ENCODE data around the gene MIS18A.
"Not testable (repeated sequence)": the region's sequence is repeated elsewhere in the genome, so short reads cannot be mapped to it uniquely, and the experiment has no call there.

MIS18A gene

GRCh38 chr21:32260130-32260529 is 18.7 kb downstream of the MIS18A start:
- no peak overlapping the region for H3K27ac ChIP-seq
- no peaks in the 10 kb centered on the region for H3K36me3 ChIP-seq (replicated peaks)
- no peak for DNase-seq
- in situ Hi-C loops (cut with HindIII; ENCODE audit: low pct_ligation_motif_present, low sequenced_read_pairs) = no loop called here
- TF ChIP-seq CTCF (IDR thresholded peaks at IDR 0.05; ENCODE audit: low read depth, low read length, missing control alignments) = no peak
- no peaks in the 10 kb centered on the region for H3K27me3 ChIP-seq (replicated peaks)
- H3K4me3 ChIP-seq (ENCODE audit: low read depth, low read length) = no peak overlapping the region

GRCh38 chr21:32258786-32259048 is 20.1 kb downstream of the MIS18A start:
- H3K27me3 ChIP-seq (replicated peaks); in situ Hi-C loops (cut with HindIII; ENCODE audit: low pct_ligation_motif_present, low sequenced_read_pairs): not testable (repeated sequence)

GRCh38 chr21:32257962-32258785 is 20.7 kb downstream of the MIS18A start:
- no peaks in the 10 kb centered on the region for H3K27me3 ChIP-seq (replicated peaks)
- no peaks in the 10 kb centered on the region for H3K36me3 ChIP-seq (replicated peaks)
- H3K4me3 ChIP-seq (ENCODE audit: low read depth, low read length) = no peak overlapping the region
- DNase-seq = peak; percentile 80
- peak; percentile 84 for TF ChIP-seq CTCF (IDR thresholded peaks at IDR 0.05; ENCODE audit: low read depth, low read length, missing control alignments)
- in situ Hi-C loops (cut with HindIII; ENCODE audit: low pct_ligation_motif_present, low sequenced_read_pairs) = no loop called here
- H3K27ac ChIP-seq = no peak overlapping the region

More at GRCh38 chr21:32258786-32259048, 20.1 kb downstream of the MIS18A start:
- not testable (repeated sequence) for H3K4me3 ChIP-seq (ENCODE audit: low read depth, low read length); H3K36me3 ChIP-seq (replicated peaks); H3K27ac ChIP-seq; DNase-seq

GRCh38 chr21:32256873-32257620 is 21.8 kb downstream of the MIS18A start:
- Histone ChIP-seq H3K4me3 (ENCODE audit: low read depth, low read length) (no peak overlapping the region), H3K27me3 (replicated peaks) (no peaks in the 10 kb centered on the region), H3K36me3 (replicated peaks) (no peaks in the 10 kb centered on the region), H3K27ac (no peak overlapping the region)
- in situ Hi-C loops (cut with HindIII; ENCODE audit: low pct_ligation_motif_present, low sequenced_read_pairs) = no loop called here
- TF ChIP-seq CTCF (IDR thresholded peaks at IDR 0.05; ENCODE audit: low read depth, low read length, missing control alignments) = no peak
- peak; percentile 89 for DNase-seq

- no peak for DNase-seq
- no peak for TF ChIP-seq CTCF (IDR thresholded peaks at IDR 0.05; ENCODE audit: low read depth, low read length, missing control alignments)
- no peak overlapping the region for H3K27ac ChIP-seq
- no peak overlapping the region for H3K4me3 ChIP-seq (ENCODE audit: low read depth, low read length)
- H3K27me3 ChIP-seq (replicated peaks) = no peaks in the 10 kb centered on the region
- in situ Hi-C loops (cut with HindIII; ENCODE audit: low pct_ligation_motif_present, low sequenced_read_pairs) = no loop called here
- H3K36me3 ChIP-seq (replicated peaks) = no peaks in the 10 kb centered on the region
Observed at GRCh38 chr21:32256251-32256650, 22.6 kb downstream of the MIS18A start.

GRCh38 chr21:32253215-32253641 is 25.6 kb downstream of the MIS18A start:
- no peaks in the 10 kb centered on the region for H3K36me3 ChIP-seq (replicated peaks)
- no peak for TF ChIP-seq CTCF (IDR thresholded peaks at IDR 0.05; ENCODE audit: low read depth, low read length, missing control alignments)
- H3K27me3 ChIP-seq (replicated peaks) = no peaks in the 10 kb centered on the region
- H3K27ac ChIP-seq = no peak overlapping the region
- no peak overlapping the region for H3K4me3 ChIP-seq (ENCODE audit: low read depth, low read length)
- in situ Hi-C loops (cut with HindIII; ENCODE audit: low pct_ligation_motif_present, low sequenced_read_pairs) = no loop called here
- DNase-seq = no peak
